ENCODE results near the gene TRPM8. TPM values are rescaled to one million over a fixed set of nuclear protein-coding genes. Genes with fewer than 3 reads are reported as not detected.

The TRPM8 gene
- total RNA-seq, 1 donor from 2014 or later, result not detected

DNA sequence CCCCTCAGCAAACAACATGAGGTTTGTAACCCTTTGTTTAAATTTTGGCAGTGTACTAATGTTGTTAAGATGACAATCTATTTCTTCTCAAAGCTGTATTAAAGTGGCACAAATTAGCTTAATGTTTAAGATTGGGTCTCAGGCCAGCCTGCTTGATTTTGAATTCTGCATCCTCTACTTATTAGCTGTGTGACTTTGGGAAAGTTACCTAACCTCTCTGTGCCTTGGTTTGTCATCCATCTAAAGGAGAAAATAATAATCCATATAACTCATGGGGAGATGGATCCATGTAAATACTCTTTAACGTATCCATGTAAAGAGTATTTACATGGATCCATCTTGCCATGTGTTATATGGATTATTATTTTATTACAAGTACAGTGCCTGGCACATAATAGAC, 2.1 kb downstream of the TRPM8 start:
- no peaks in the 10 kb centered on the region for H3K4me1 ChIP-seq
- DNase-seq (no peak), ATAC-seq (no peak)
- no peak overlapping the region for H3K27ac ChIP-seq
- peaks cover 23% of the 10 kb centered on the region for H3K27me3 ChIP-seq
- TF ChIP-seq, protein P1, sequence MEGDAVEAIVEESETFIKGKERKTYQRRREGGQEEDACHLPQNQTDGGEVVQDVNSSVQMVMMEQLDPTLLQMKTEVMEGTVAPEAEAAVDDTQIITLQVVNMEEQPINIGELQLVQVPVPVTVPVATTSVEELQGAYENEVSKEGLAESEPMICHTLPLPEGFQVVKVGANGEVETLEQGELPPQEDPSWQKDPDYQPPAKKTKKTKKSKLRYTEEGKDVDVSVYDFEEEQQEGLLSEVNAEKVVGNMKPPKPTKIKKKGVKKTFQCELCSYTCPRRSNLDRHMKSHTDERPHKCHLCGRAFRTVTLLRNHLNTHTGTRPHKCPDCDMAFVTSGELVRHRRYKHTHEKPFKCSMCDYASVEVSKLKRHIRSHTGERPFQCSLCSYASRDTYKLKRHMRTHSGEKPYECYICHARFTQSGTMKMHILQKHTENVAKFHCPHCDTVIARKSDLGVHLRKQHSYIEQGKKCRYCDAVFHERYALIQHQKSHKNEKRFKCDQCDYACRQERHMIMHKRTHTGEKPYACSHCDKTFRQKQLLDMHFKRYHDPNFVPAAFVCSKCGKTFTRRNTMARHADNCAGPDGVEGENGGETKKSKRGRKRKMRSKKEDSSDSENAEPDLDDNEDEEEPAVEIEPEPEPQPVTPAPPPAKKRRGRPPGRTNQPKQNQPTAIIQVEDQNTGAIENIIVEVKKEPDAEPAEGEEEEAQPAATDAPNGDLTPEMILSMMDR (IDR thresholded peaks at IDR 0.05), result no peak
- H3K36me3 ChIP-seq, result no peaks in the 10 kb centered on the region
- intact Hi-C loops (cut with DNase I), result no loop called here
- no peak overlapping the region for H3K4me3 ChIP-seq
- H3K9me3 ChIP-seq, result no peaks in the 10 kb centered on the region

- Histone ChIP-seq H3K9me3 (no peaks in the 10 kb centered on the region), H3K27ac (no peak overlapping the region), H3K4me3 (no peak overlapping the region), H3K36me3 (no peaks in the 10 kb centered on the region), H3K27me3 (peaks cover 23% of the 10 kb centered on the region), H3K4me1 (no peaks in the 10 kb centered on the region)
- intact Hi-C loops (cut with DNase I), result no loop called here
- DNase-seq (no peak), ATAC-seq (no peak)
- TF ChIP-seq, protein P1 (IDR thresholded peaks at IDR 0.05), result no peak
Observed at GRCh38 chr2:233919938-233920337, 2.8 kb downstream of the TRPM8 start.

- intact Hi-C loops (cut with DNase I), result no loop called here
- peaks cover 10% of the 10 kb centered on the region for H3K27me3 ChIP-seq
- H3K4me3 ChIP-seq, result no peak overlapping the region
- DNase-seq (no peak), ATAC-seq (no peak)
- no peak overlapping the region for H3K27ac ChIP-seq
- TF ChIP-seq, protein P1 (IDR thresholded peaks at IDR 0.05), result no peak
- no peaks in the 10 kb centered on the region for H3K4me1 ChIP-seq
- no peaks in the 10 kb centered on the region for H3K9me3 ChIP-seq
- H3K36me3 ChIP-seq, result no peaks in the 10 kb centered on the region
Observed at GRCh38 chr2:233922471-233922870, 5.3 kb downstream of the TRPM8 start.

DNA sequence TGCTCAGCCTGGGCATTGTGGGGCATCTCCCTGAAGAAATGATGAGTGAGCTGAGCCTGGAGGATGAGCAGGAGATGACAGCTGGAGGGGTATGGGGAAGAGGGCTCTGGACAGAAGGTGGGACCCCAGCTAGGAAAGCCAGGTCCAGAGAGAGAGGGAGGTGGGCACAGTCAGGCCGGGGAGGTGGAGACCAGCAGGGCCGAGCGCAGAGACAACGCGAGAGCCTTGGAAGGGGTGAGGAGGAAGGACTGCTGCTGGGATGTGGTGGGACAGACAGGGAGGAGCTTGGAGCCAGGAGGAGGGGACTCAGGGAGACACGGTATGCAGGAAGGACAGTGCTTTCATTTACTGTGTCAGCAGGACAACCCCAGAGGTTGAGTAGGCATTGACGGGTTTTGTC, 8.2 kb downstream of the TRPM8 start:
- DNase-seq (no peak), ATAC-seq (peak; percentile 8)
- H3K4me3 ChIP-seq, result no peak overlapping the region
- intact Hi-C loops (cut with DNase I), result no loop called here
- H3K27me3 ChIP-seq, result no peaks in the 10 kb centered on the region
- no peaks in the 10 kb centered on the region for H3K4me1 ChIP-seq
- H3K9me3 ChIP-seq, result no peaks in the 10 kb centered on the region
- TF ChIP-seq, protein P1 (IDR thresholded peaks at IDR 0.05), result no peak
- no peak overlapping the region for H3K27ac ChIP-seq
- no peaks in the 10 kb centered on the region for H3K36me3 ChIP-seq

DNA sequence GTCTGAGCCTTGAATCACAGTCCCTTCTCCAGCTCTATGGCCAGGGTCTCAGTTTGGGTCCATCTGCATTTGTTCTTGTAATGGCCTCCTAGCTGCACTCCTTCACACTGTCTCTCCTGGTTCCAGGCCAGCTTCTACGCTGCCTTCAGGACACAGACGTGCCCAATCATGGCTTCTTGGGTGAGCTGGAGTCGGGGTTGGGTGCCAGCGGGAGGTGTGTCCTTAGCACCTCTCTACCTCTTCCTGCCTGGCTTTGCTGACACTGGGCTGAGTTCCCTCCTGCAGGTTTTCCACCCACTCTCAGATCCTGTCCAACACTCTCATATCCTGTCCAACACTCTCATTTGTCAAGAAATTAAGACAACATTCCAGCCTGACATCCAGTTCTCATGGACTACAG, 9.6 kb downstream of the TRPM8 start:
- H3K9me3 ChIP-seq, result no peaks in the 10 kb centered on the region
- no peak overlapping the region for H3K27ac ChIP-seq
- TF ChIP-seq, protein P1 (IDR thresholded peaks at IDR 0.05), result no peak
- ATAC-seq (peak; percentile 18), DNase-seq (no peak)
- intact Hi-C loops (cut with DNase I), result no loop called here
- H3K27me3 ChIP-seq, result peaks cover 9% of the 10 kb centered on the region
- no peak overlapping the region for H3K4me3 ChIP-seq
- H3K4me1 ChIP-seq, result no peaks in the 10 kb centered on the region
- H3K36me3 ChIP-seq, result no peaks in the 10 kb centered on the region

Data from upper lobe of right lung (tissue), 1 donor.